ENCODE data around the gene VTI1B. TPM values are rescaled to one million over a fixed set of nuclear protein-coding genes. Genes with fewer than 3 reads are reported as not detected.
A peak's percentile ranks its signal among the peaks of the same experiment; 100 is the strongest.
"Not testable (repeated sequence)": the region's sequence is repeated elsewhere in the genome, so short reads cannot be mapped to it uniquely, and the experiment has no call there.

The VTI1B gene
- total RNA-seq, 6 experiments from 2014 or later, result 44.2 to 70.1 (median 54.6) TPM

DNA sequence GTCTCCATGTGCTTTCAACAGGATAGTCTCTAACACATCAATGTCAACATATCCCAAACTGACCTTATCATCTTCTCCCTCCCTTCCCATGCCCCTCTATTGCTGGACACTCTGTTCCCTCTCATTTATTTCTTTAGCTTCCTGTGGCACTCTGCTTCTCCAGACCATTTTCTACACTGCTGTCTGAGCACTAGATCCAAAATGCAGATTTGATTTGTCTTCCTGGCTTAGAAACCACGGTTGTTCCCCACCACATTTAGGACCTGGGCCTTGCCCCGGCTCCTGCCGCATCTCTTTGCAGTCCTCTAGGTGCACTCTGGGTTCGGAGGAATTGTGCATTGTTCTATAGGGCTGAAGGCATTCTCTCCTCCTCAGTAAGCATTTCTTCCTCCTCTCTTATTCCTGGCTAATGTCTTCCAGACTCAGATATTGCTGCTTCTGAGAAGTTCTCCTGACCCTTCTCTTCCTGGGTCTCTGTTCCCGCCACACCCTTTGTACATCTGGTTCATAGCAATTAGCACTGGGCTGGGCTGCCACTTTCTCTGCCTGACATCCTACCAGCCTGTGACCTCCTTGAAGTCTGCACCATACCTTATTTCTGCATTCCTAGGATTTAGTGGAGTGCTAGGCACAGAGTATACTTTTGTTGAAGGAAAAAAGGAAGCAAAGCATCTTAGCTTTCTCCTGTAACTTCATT is 40.8 kb downstream of the VTI1B start:
- ATAC-seq, result no peak
- intact Hi-C loops (cut with DNase I), result no loop called here

GRCh38 chr14:67630938-67631337 is 43.5 kb downstream of the VTI1B start:
- Histone ChIP-seq H3K27ac (no peak overlapping the region), H3K4me1 (no peaks in the 10 kb centered on the region), H3K9me3 (no peaks in the 10 kb centered on the region), H3K27me3 (no peaks in the 10 kb centered on the region), H3K36me3 (no peaks in the 10 kb centered on the region), H3K4me3 (no peak overlapping the region)
- 55% methylated on average over 5 of the region's 5 CpGs for WGBS (ENCODE audit: insufficient coverage, low coverage, low lambda C conversion rate, missing lambda C conversion rate)
- ATAC-seq (peak; percentile 43 to 78 (median 58)), DNase-seq (no peak)
- intact Hi-C loops (cut with DNase I), result no loop called here
- TF ChIP-seq POLR2A (IDR thresholded peaks at IDR 0.05), result no peak
- TF ChIP-seq, protein P1, sequence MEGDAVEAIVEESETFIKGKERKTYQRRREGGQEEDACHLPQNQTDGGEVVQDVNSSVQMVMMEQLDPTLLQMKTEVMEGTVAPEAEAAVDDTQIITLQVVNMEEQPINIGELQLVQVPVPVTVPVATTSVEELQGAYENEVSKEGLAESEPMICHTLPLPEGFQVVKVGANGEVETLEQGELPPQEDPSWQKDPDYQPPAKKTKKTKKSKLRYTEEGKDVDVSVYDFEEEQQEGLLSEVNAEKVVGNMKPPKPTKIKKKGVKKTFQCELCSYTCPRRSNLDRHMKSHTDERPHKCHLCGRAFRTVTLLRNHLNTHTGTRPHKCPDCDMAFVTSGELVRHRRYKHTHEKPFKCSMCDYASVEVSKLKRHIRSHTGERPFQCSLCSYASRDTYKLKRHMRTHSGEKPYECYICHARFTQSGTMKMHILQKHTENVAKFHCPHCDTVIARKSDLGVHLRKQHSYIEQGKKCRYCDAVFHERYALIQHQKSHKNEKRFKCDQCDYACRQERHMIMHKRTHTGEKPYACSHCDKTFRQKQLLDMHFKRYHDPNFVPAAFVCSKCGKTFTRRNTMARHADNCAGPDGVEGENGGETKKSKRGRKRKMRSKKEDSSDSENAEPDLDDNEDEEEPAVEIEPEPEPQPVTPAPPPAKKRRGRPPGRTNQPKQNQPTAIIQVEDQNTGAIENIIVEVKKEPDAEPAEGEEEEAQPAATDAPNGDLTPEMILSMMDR (IDR thresholded peaks at IDR 0.05), result no peak

More for the DNA sequence above, 40.8 kb downstream of the VTI1B start:
- H3K27me3 ChIP-seq, result no peaks in the 10 kb centered on the region
- H3K9me3 ChIP-seq, result no peaks in the 10 kb centered on the region
- H3K4me1 ChIP-seq, result no peaks in the 10 kb centered on the region
- TF ChIP-seq, protein P1 (IDR thresholded peaks at IDR 0.05), result no peak
- TF ChIP-seq POLR2A (IDR thresholded peaks at IDR 0.05), result no peak
- no peaks in the 10 kb centered on the region for H3K36me3 ChIP-seq
- H3K27ac ChIP-seq, result no peak overlapping the region
- no peak overlapping the region for H3K4me3 ChIP-seq
- 89% methylated on average over 5 of the region's 5 CpGs for WGBS (ENCODE audit: insufficient coverage, low coverage, low lambda C conversion rate, missing lambda C conversion rate)
- DNase-seq, result no peak

DNA sequence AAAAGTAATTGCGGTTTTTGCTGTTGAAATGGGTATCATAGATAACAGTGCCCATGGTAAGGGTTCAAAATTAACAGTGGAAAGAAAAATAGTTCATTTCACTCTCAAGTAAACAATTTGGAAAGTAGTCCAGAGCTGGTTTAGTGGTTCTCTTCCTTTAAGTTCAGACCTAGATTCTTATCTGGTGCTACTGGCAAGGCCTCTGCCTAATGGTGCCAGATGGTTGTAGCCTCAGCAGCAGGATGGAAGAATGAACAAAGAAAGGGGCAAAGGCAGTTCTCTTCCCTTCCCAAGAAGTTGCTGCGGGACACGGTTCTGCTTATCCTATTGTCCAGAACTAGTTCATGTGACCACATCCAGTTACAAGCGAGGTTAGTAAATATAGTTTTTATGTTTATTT is 44.2 kb downstream of the VTI1B start:
- H3K9me3 ChIP-seq, result no peaks in the 10 kb centered on the region
- no peak overlapping the region for H3K4me3 ChIP-seq
- H3K27me3 ChIP-seq, result no peaks in the 10 kb centered on the region
- ATAC-seq, result no peak
- WGBS (ENCODE audit: insufficient coverage, low coverage, low lambda C conversion rate, missing lambda C conversion rate), result 94% methylated on average over 4 of the region's 4 CpGs
- no peaks in the 10 kb centered on the region for H3K36me3 ChIP-seq
- H3K27ac ChIP-seq, result no peak overlapping the region
- DNase-seq, result no peak
- TF ChIP-seq POLR2A (IDR thresholded peaks at IDR 0.05), result no peak
- TF ChIP-seq, protein P1 (IDR thresholded peaks at IDR 0.05), result no peak
- no peaks in the 10 kb centered on the region for H3K4me1 ChIP-seq
- intact Hi-C loops (cut with DNase I), result no loop called here

GRCh38 chr14:67627519-67627918 is 46.9 kb downstream of the VTI1B start:
- no peak overlapping the region for H3K4me3 ChIP-seq
- DNase-seq, result no peak
- no peaks in the 10 kb centered on the region for H3K27me3 ChIP-seq
- no peaks in the 10 kb centered on the region for H3K36me3 ChIP-seq
- intact Hi-C loops (cut with DNase I), result no loop called here
- H3K4me1 ChIP-seq, result no peaks in the 10 kb centered on the region
- ATAC-seq, result no peak
- H3K27ac ChIP-seq, result no peak overlapping the region
- TF ChIP-seq POLR2A (IDR thresholded peaks at IDR 0.05), result no peak
- TF ChIP-seq, protein P1 (IDR thresholded peaks at IDR 0.05), result no peak
- no peaks in the 10 kb centered on the region for H3K9me3 ChIP-seq

GRCh38 chr14:67626131-67626530 is 48.3 kb downstream of the VTI1B start:
- H3K4me1 ChIP-seq; H3K27me3 ChIP-seq; H3K9me3 ChIP-seq; intact Hi-C loops (cut with DNase I); H3K36me3 ChIP-seq; DNase-seq; H3K4me3 ChIP-seq; H3K27ac ChIP-seq; ATAC-seq: not testable (repeated sequence)
- WGBS (ENCODE audit: insufficient coverage, low coverage, low lambda C conversion rate, missing lambda C conversion rate), result 86% methylated on average over 1 of the region's 1 CpG
